ENCODE data around the gene CLK4.

CLK4 gene

DNA sequence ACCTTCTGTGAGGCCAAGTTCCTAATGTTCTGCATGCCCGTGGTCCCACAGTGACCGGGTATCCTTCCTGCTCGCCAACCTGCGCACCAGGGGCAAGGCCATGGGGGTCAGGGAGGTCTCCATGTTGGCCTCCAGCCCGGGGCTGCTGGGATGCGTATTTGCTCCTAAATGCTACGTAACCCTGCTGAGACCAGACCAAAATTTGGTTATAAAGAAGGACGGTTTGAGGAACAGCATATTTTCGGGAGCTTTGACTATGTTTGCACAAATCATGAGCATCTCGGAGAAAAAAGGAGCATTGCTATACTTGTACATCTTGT, 35.7 kb upstream of the CLK4 start:
- Histone ChIP-seq H3K4me3 (ENCODE audit: low read length) (no peak overlapping the region), H3K9me3 (ENCODE audit: insufficient read depth, low read depth, low read length) (0 out of 2 replicates have a peak, but pooled peaks cover 2% of the 10 kb centered on the region), H3K9ac (ENCODE audit: low read depth, low read length) (no peak overlapping the region), H3K27me3 (ENCODE audit: insufficient read depth, low read length) (no peaks in the 10 kb centered on the region), H3K4me1 (ENCODE audit: insufficient read depth, low read length) (no peaks in the 10 kb centered on the region), H3K27ac (ENCODE audit: low read depth, low read length) (no peak overlapping the region), H3K36me3 (ENCODE audit: insufficient read depth, low read length) (no peaks in the 10 kb centered on the region)
- 90% methylated on average over 10 of the region's 10 CpGs for WGBS

- 92% methylated on average over 21 of the region's 21 CpGs for WGBS
- Histone ChIP-seq H3K9me3 (ENCODE audit: insufficient read depth, low read depth, low read length) (0 out of 2 replicates have a peak, but pooled peaks cover 2% of the 10 kb centered on the region), H3K27me3 (ENCODE audit: insufficient read depth, low read length) (no peaks in the 10 kb centered on the region), H3K27ac (ENCODE audit: low read depth, low read length) (no peak overlapping the region), H3K4me3 (ENCODE audit: low read length) (no peak overlapping the region), H3K4me1 (ENCODE audit: insufficient read depth, low read length) (no peaks in the 10 kb centered on the region), H3K9ac (ENCODE audit: low read depth, low read length) (no peak overlapping the region), H3K36me3 (ENCODE audit: insufficient read depth, low read length) (no peaks in the 10 kb centered on the region)
Observed at GRCh38 chr5:178661836-178662540, 35.1 kb upstream of the CLK4 start.

DNA sequence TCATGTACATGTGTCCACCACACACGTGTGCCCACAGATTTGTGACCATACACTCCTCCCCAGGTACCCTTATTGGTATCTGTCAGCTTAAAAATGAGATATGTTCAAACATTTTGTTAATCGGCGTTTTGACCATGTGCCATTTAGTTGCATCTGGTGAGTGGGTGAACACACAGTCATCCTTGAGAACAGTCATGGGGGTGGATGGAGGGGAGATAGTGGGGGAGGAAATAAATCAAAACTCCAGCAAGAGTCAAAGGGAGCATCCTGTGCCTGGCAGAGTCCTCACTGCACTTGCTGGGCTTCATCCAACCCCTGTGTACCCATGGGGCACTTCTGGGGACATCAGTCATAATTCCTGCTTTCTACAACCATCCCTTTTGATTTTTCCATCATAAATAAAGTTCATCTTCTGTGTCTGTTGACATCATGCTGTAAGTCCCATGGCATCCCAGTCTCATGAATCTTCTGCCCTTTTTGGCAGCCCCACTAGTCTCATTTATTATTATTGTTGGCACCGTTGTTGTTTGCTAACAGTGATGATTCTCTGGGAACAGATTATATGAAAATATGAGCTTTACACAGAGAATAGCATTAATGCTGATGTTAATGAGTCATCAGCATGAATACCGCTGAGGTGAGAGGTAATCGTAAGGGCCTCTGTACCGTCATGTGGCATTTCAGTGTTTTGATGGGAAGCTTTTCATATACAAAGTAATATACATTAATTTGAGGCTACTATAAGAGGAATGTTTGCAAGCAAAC, 24.4 kb upstream of the CLK4 start:
- Histone ChIP-seq H3K4me3 (ENCODE audit: low read length) (no peak overlapping the region), H3K36me3 (ENCODE audit: insufficient read depth, low read length) (no peaks in the 10 kb centered on the region), H3K27ac (ENCODE audit: low read depth, low read length) (no peak overlapping the region), H3K4me1 (ENCODE audit: insufficient read depth, low read length) (no peaks in the 10 kb centered on the region), H3K27me3 (ENCODE audit: insufficient read depth, low read length) (no peaks in the 10 kb centered on the region), H3K9me3 (ENCODE audit: insufficient read depth, low read depth, low read length) (no peaks in the 10 kb centered on the region), H3K9ac (ENCODE audit: low read depth, low read length) (no peak overlapping the region)
- WGBS, result 84% methylated on average over 7 of the region's 7 CpGs

DNA sequence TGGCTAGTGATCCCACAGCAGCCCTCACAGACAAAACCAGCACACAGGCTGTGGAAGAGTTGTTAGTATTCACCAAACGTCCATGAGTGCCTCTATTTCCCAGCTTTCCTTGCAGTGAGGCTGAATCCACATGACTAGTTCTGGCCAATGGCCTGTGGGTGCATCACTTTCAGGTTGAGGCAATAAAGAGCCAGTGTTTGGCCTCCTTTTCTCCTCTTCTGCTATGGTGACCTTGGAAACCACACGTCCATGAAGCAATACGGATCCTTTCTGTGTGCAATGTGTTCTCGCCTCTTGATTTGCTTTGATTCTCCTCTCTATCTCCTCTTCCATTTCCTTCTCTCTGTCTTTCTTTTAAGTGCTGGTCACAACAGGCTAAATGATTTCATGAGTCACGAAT, 23.4 kb upstream of the CLK4 start:
- H3K36me3 ChIP-seq (ENCODE audit: insufficient read depth, low read length), result no peaks in the 10 kb centered on the region
- H3K4me1 ChIP-seq (ENCODE audit: insufficient read depth, low read length), result no peaks in the 10 kb centered on the region
- no peak overlapping the region for H3K9ac ChIP-seq (ENCODE audit: low read depth, low read length)
- H3K27ac ChIP-seq (ENCODE audit: low read depth, low read length), result no peak overlapping the region
- no peak overlapping the region for H3K4me3 ChIP-seq (ENCODE audit: low read length)
- H3K9me3 ChIP-seq (ENCODE audit: insufficient read depth, low read depth, low read length), result no peaks in the 10 kb centered on the region
- 85% methylated on average over 5 of the region's 5 CpGs for WGBS
- H3K27me3 ChIP-seq (ENCODE audit: insufficient read depth, low read length), result no peaks in the 10 kb centered on the region

DNA sequence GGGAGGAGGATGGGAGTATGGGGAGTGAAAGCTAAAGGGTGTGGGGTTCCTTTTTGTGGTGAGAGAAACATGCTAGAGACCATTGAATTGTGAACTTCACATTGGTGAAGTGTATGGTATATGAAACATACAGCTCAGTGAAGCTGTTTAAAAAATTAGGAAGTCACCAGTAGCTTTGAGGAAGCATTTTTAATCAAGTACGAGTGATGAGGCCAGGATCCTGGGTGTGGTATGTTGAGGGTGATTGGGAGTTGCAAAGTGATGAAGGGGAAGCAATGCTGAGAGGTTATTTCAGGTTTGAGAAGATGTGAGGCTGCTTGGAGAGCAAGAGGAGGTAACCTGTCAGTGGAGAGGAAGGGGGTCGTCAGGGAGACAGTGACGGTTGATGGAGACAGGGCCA, 22.7 kb upstream of the CLK4 start:
- no peaks in the 10 kb centered on the region for H3K9me3 ChIP-seq (ENCODE audit: insufficient read depth, low read depth, low read length)
- no peaks in the 10 kb centered on the region for H3K27me3 ChIP-seq (ENCODE audit: insufficient read depth, low read length)
- no peak overlapping the region for H3K27ac ChIP-seq (ENCODE audit: low read depth, low read length)
- H3K4me1 ChIP-seq (ENCODE audit: insufficient read depth, low read length), result no peaks in the 10 kb centered on the region
- H3K9ac ChIP-seq (ENCODE audit: low read depth, low read length), result no peak overlapping the region
- no peak overlapping the region for H3K4me3 ChIP-seq (ENCODE audit: low read length)
- WGBS, result 86% methylated on average over 3 of the region's 3 CpGs
- no peaks in the 10 kb centered on the region for H3K36me3 ChIP-seq (ENCODE audit: insufficient read depth, low read length)

GRCh38 chr5:178644826-178645545, 18.1 kb upstream of the CLK4 start:
- Histone ChIP-seq H3K36me3 (ENCODE audit: insufficient read depth, low read length) (no peaks in the 10 kb centered on the region), H3K9me3 (ENCODE audit: insufficient read depth, low read depth, low read length) (peaks cover 7% of the 10 kb centered on the region), H3K27me3 (ENCODE audit: insufficient read depth, low read length) (no peaks in the 10 kb centered on the region), H3K4me1 (ENCODE audit: insufficient read depth, low read length) (no peaks in the 10 kb centered on the region), H3K27ac (ENCODE audit: low read depth, low read length) (no peak overlapping the region), H3K9ac (ENCODE audit: low read depth, low read length) (no peak overlapping the region), H3K4me3 (ENCODE audit: low read length) (no peak overlapping the region)
- 78% methylated on average over 7 of the region's 7 CpGs for WGBS

- 84% methylated on average over 1 of the region's 1 CpG for WGBS
- H3K27ac ChIP-seq (ENCODE audit: low read depth, low read length), result no peak overlapping the region
Observed at GRCh38 chr5:178642351-178642909, 15.6 kb upstream of the CLK4 start.

GRCh38 chr5:178641711-178642110, 14.9 kb upstream of the CLK4 start:
- H3K27me3 ChIP-seq (ENCODE audit: insufficient read depth, low read length), result no peaks in the 10 kb centered on the region
- 79% methylated on average over 9 of the region's 9 CpGs for WGBS
- no peak overlapping the region for H3K9ac ChIP-seq (ENCODE audit: low read depth, low read length)
- H3K36me3 ChIP-seq (ENCODE audit: insufficient read depth, low read length), result no peaks in the 10 kb centered on the region
- H3K4me3 ChIP-seq (ENCODE audit: low read length), result no peak overlapping the region
- H3K4me1 ChIP-seq (ENCODE audit: insufficient read depth, low read length), result no peaks in the 10 kb centered on the region
- peaks cover 7% of the 10 kb centered on the region for H3K9me3 ChIP-seq (ENCODE audit: insufficient read depth, low read depth, low read length)
- no peak overlapping the region for H3K27ac ChIP-seq (ENCODE audit: low read depth, low read length)

More at GRCh38 chr5:178642351-178642909, 15.6 kb upstream of the CLK4 start:
- H3K36me3 ChIP-seq (ENCODE audit: insufficient read depth, low read length), result no peaks in the 10 kb centered on the region
- H3K4me3 ChIP-seq (ENCODE audit: low read length), result no peak overlapping the region
- H3K9ac ChIP-seq (ENCODE audit: low read depth, low read length), result no peak overlapping the region
- no peaks in the 10 kb centered on the region for H3K4me1 ChIP-seq (ENCODE audit: insufficient read depth, low read length)
- H3K9me3 ChIP-seq (ENCODE audit: insufficient read depth, low read depth, low read length), result peaks cover 7% of the 10 kb centered on the region
- no peaks in the 10 kb centered on the region for H3K27me3 ChIP-seq (ENCODE audit: insufficient read depth, low read length)

DNA sequence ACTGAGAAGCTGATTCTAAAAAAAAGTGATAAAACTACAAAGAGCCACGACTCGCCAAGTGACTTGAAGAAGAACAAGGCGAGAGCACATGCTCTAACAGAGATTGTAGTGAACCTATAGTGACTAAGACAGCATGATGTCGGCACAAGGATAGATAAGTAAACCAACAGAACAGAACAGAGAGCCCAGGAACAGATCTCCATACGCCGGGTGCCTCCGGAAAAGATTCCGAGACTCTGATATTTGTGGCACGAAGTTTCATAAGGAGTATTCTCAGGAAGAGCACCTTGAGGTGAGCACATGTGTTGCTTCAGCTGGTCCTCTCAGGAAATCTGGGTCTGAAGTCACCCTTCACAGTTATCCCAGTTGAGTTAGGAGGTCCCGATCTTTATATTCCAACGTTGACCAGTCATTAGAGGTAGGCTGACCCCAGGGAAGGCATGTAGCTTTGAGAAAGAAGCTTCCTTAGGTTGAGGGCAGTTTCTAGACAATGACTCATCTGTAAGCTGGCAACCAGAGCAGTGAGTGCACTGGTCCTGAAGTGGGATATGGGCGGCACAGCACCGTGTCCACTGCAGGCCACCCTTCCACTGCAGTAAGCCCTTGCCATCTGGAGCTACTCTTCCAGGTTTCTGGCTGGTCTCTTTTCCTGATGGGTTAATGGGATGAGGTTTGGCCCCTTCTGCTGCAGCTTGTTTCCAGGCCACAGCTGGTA, 13.6 kb upstream of the CLK4 start:
- WGBS, result 81% methylated on average over 13 of the region's 13 CpGs
- Histone ChIP-seq H3K9me3 (ENCODE audit: insufficient read depth, low read depth, low read length) (peaks cover 7% of the 10 kb centered on the region), H3K27me3 (ENCODE audit: insufficient read depth, low read length) (no peaks in the 10 kb centered on the region), H3K36me3 (ENCODE audit: insufficient read depth, low read length) (no peaks in the 10 kb centered on the region), H3K27ac (ENCODE audit: low read depth, low read length) (no peak overlapping the region), H3K9ac (ENCODE audit: low read depth, low read length) (no peak overlapping the region), H3K4me1 (ENCODE audit: insufficient read depth, low read length) (no peaks in the 10 kb centered on the region), H3K4me3 (ENCODE audit: low read length) (no peak overlapping the region)

- Histone ChIP-seq H3K4me1 (ENCODE audit: insufficient read depth, low read length) (no peaks in the 10 kb centered on the region), H3K27me3 (ENCODE audit: insufficient read depth, low read length) (no peaks in the 10 kb centered on the region), H3K9ac (ENCODE audit: low read depth, low read length) (no peak overlapping the region), H3K9me3 (ENCODE audit: insufficient read depth, low read depth, low read length) (peaks cover 3% of the 10 kb centered on the region), H3K4me3 (ENCODE audit: low read length) (no peak overlapping the region), H3K27ac (ENCODE audit: low read depth, low read length) (no peak overlapping the region), H3K36me3 (ENCODE audit: insufficient read depth, low read length) (no peaks in the 10 kb centered on the region)
- 92% methylated on average over 9 of the region's 9 CpGs for WGBS
Observed at GRCh38 chr5:178637356-178638074, 10.7 kb upstream of the CLK4 start.
